Endothelial cell of umbilical vein (primary cell): ENCODE measurements around the gene LMO4. TPM values are rescaled to one million over a fixed set of nuclear protein-coding genes. Genes with fewer than 3 reads are reported as not detected.

Experiments
- BruUV-seq: library from RNA; stranded (reverse); fragments of 400-500 nt; replicated peaks from 2 replicates; lab custom pipeline; 2021; lab: Mats Ljungman, UMichigan
- CTCF ChIA-PET: fragments of 300-600, 350-600 bp; sonication (Branson Sonifier 250); formaldehyde crosslinking; loops from one replicate; lab custom pipeline; 2021; ENCODE audit warnings: antibody characterized with exemption, inconsistent platforms; lab: Charles Lee
- POLR2A ChIA-PET: fragments of 300-600, 350-600 bp; sonication (Branson Sonifier 250); formaldehyde crosslinking; loops from one replicate; lab custom pipeline; 2021; ENCODE audit warnings: antibody characterized with exemption, inconsistent platforms; lab: Charles Lee
- DNase-seq: peaks from one replicate; pipeline ENCODE4 v3.0.0-alpha.2; 2011; ENCODE audit warnings: low read depth, low spot score
- FAIRE-seq: peaks from 2 replicates; lab custom pipeline; 2011; peaks lifted over from hg19 to GRCh38; lab: Jason Lieb, UNC
- H2AFZ ChIP-seq: 2 replicates; pipeline ENCODE4 v1.6.0; 2012; ENCODE audit warnings: low read depth, low read length, control low read depth, inconsistent platforms
- H3K27ac ChIP-seq: 2 replicates; pipeline ENCODE4 v1.5.1; 2011; ENCODE audit warnings: low read depth, mild to moderate bottlenecking, control low read depth, low read length, moderate library complexity; ENCODE audit not compliant: insufficient read depth
- H3K27me3 ChIP-seq, 2 experiments: 2 replicates each; pipeline versions ENCODE4 v1.6.0 to v1.6.1; 2011; ENCODE audit warnings: low read length in 2 of 2, mixed read lengths in 1 of 2; ENCODE audit not compliant: control insufficient read depth in 2 of 2, insufficient read depth in 2 of 2
- H3K36me3 ChIP-seq, 2 experiments: 2 replicates in 1 of 2; 3 replicates in 1 of 2; pipeline ENCODE4 v1.5.1; 2011; ENCODE audit warnings: low read length in 2 of 2, mild to moderate bottlenecking in 1 of 2, moderate library complexity in 1 of 2; ENCODE audit not compliant: control insufficient read depth in 2 of 2, insufficient read depth in 2 of 2; ENCODE audit errors: extremely low read depth in 1 of 2
- H3K4me1 ChIP-seq: 3 replicates; pipeline ENCODE4 v1.5.1; 2011; ENCODE audit warnings: mild to moderate bottlenecking, low read length; ENCODE audit not compliant: control insufficient read depth, insufficient read depth; ENCODE audit errors: extremely low read depth
- H3K4me2 ChIP-seq: 2 replicates; pipeline ENCODE4 v1.6.1; 2011; ENCODE audit warnings: low read length, control low read depth, mixed read lengths; ENCODE audit not compliant: insufficient read depth
- H3K4me3 ChIP-seq, 3 experiments: fragments of 200-600 bp in 1 of 3; sonication (generic), shearing (Covaris generic) in 1 of 3; replicated peaks in 1 of 3; 2 replicates each; pipeline ENCODE4 v1.5.1; 2011 to 2016; ENCODE audit warnings: control low read depth in 3 of 3, low read length in 3 of 3, mild to moderate bottlenecking in 2 of 3, inconsistent platforms in 1 of 3, low read depth in 1 of 3, moderate library complexity in 1 of 3; ENCODE audit not compliant: insufficient read depth in 1 of 3
- H3K79me2 ChIP-seq: 2 replicates; pipeline ENCODE4 v1.6.0; 2012; ENCODE audit warnings: low read length, inconsistent platforms; ENCODE audit not compliant: control insufficient read depth, insufficient read depth
- H3K9ac ChIP-seq: replicated peaks from 2 replicates; pipeline ENCODE3; 2011; ENCODE audit warnings: low read length, control low read depth; ENCODE audit not compliant: insufficient read depth; ENCODE audit errors: extremely low read depth
- H3K9me1 ChIP-seq: replicated peaks from 3 replicates; pipeline ENCODE4 v1.6.0; 2011; ENCODE audit warnings: mild to moderate bottlenecking, low read length; ENCODE audit not compliant: control insufficient read depth, insufficient read depth; ENCODE audit errors: extremely low read depth
- H3K9me3 ChIP-seq: replicated peaks from 2 replicates; pipeline ENCODE4 v1.5.1; 2012; ENCODE audit warnings: low read length, inconsistent platforms; ENCODE audit not compliant: control insufficient read depth, insufficient read depth
- H4K20me1 ChIP-seq: replicated peaks from 2 replicates; pipeline ENCODE3; 2011; ENCODE audit warnings: mild to moderate bottlenecking, low read length; ENCODE audit not compliant: control insufficient read depth, insufficient read depth; ENCODE audit errors: extremely low read depth
- CTCF ChIP-seq, 2 donors: IDR thresholded peaks; 1 replicate in 1 of 2; 2 replicates in 1 of 2; pipeline ENCODE4 v1.5.1; 2011; ENCODE audit warnings: low read length in 2 of 2, mild to moderate bottlenecking in 2 of 2, moderate library complexity in 2 of 2, control low read depth in 1 of 2, inconsistent platforms in 1 of 2, low read depth in 1 of 2; ENCODE audit not compliant: insufficient read depth in 1 of 2; ENCODE audit errors: extremely low read depth in 1 of 2
- EZH2 ChIP-seq: IDR thresholded peaks from 2 replicates; pipeline ENCODE4 v1.6.1; 2012; ENCODE audit warnings: borderline replicate concordance, low read depth, mild to moderate bottlenecking, moderate library complexity, low read length, inconsistent platforms; ENCODE audit not compliant: severe bottlenecking
- GATA2 ChIP-seq: IDR thresholded peaks from 2 replicates; pipeline ENCODE4 v1.7.0; 2011; ENCODE audit warnings: low read depth, mild to moderate bottlenecking, moderate library complexity, mixed read lengths, low read length; ENCODE audit not compliant: insufficient read length, insufficient read depth
- JUN ChIP-seq: IDR thresholded peaks from 2 replicates; pipeline ENCODE4 v1.6.1; 2011; ENCODE audit warnings: borderline replicate concordance, low read depth; ENCODE audit not compliant: insufficient read length, insufficient read depth
- MAX ChIP-seq: IDR thresholded peaks from 2 replicates; pipeline ENCODE4 v1.6.1; 2011; ENCODE audit not compliant: insufficient read depth, insufficient read length
- MYC ChIP-seq: IDR thresholded peaks from one replicate; pipeline ENCODE4 v1.6.1; 2011; ENCODE audit warnings: mild to moderate bottlenecking, low read depth, low read length
- POLR2A ChIP-seq: IDR thresholded peaks from 2 replicates; pipeline ENCODE4 v1.6.1; 2012; ENCODE audit warnings: low read depth, mild to moderate bottlenecking, control low read depth, low read length
- POLR2AphosphoS5 ChIP-seq: IDR thresholded peaks from 2 replicates; pipeline ENCODE4 v1.6.1; 2012; ENCODE audit warnings: low read depth, mild to moderate bottlenecking, control low read depth, low read length, moderate library complexity; ENCODE audit not compliant: insufficient read depth
- dilution Hi-C: fragments of 300-500 bp; cut with MboI; formaldehyde crosslinking; loops from one replicate; pipeline ENCODE4 v1.15.0; 2019; ENCODE audit warnings: low sequenced_read_pairs; ENCODE audit not compliant: extremely low pct_ligation_motif_present
- intact Hi-C: fragments of 100-400 bp; cut with micrococcal nuclease; formaldehyde crosslinking; loops from one replicate; pipeline ENCODE4 v1.10.0; 2022
- polyA plus RNA-seq, 4 experiments: library from polyadenylated mRNA; depleted of rRNA in 3 of 4; stranded (reverse) in 3 of 4; unstranded in 1 of 4; fragments of >200 nt; gene quantifications; 2 replicates each; pipeline versions ENCODE4 v1.2.1 to v1.2.3, GENCODE V29; 2011 to 2012; ENCODE audit warnings: missing spikeins in 1 of 4
- total RNA-seq: library from RNA; stranded (reverse); gene quantifications from 2 replicates; pipeline ENCODE4 v1.2.3, GENCODE V29; 2021

LMO4 gene
- total and polyA plus RNA-seq, 2 donors (not counting 3 experiments of a cell fraction or from before 2014, with no cell fraction given) = 24.8 to 36.6 TPM

GRCh38 chr1:87279536-87279875 is 49.2 kb upstream of the LMO4 start:
- CTCF ChIA-PET = interaction anchor here (1.2 to 3.6 kb wide), 3 partner anchors 13 to 674 kb away, joined by 4 to 20 read pairs (median 7); no protein-coding TSS in a partner anchor
- H3K9me1 ChIP-seq = no peaks in the 10 kb centered on the region
- H3K27me3 ChIP-seq = peaks cover 0 to 6% of the 10 kb centered on the region in 2 experiments
- no peaks in the 10 kb centered on the region for H3K79me2 ChIP-seq
- H3K4me1 ChIP-seq = no peaks in the 10 kb centered on the region
- H3K36me3 ChIP-seq = no peaks in the 10 kb centered on the region
- dilution Hi-C loops = no loop called here
- no peak overlapping the region for H3K27ac ChIP-seq
- H3K9ac ChIP-seq = no peak overlapping the region
- no peak overlapping the region for H2AFZ ChIP-seq
- FAIRE-seq (no peak), DNase-seq (no peak)
- no peak overlapping the region for H3K4me3 ChIP-seq
- H4K20me1 ChIP-seq = no peaks in the 10 kb centered on the region
- BruUV-seq = no TSS peak
- POLR2A ChIA-PET = no interaction called here
- TF ChIP-seq POLR2A = no peak
- TF ChIP-seq GATA2 = no peak
- TF ChIP-seq MAX = no peak
- TF ChIP-seq JUN = no peak
- TF ChIP-seq EZH2 = no peak
- no peak for TF ChIP-seq POLR2AphosphoS5
- TF ChIP-seq CTCF (IDR thresholded peaks at IDR 0.05; ENCODE audit: extremely low read depth in 1 of 2, insufficient read depth in 1 of 2, low read depth in 1 of 2, low read length in 2 of 2) = no peak
- no peak for TF ChIP-seq MYC
- intact Hi-C loops = loop anchor here (5.0 kb wide), 1 partner anchor 147 kb away; no protein-coding TSS in a partner anchor
- H3K4me2 ChIP-seq = no peak overlapping the region
- no peaks in the 10 kb centered on the region for H3K9me3 ChIP-seq
